ENCODE results near the gene TMEM117. TPM values are rescaled to one million over a fixed set of nuclear protein-coding genes. Genes with fewer than 3 reads are reported as not detected.

Gene TMEM117
- total RNA-seq, 4 donors from 2014 or later = 13.9 to 34.1 (median 29.1) TPM

DNA sequence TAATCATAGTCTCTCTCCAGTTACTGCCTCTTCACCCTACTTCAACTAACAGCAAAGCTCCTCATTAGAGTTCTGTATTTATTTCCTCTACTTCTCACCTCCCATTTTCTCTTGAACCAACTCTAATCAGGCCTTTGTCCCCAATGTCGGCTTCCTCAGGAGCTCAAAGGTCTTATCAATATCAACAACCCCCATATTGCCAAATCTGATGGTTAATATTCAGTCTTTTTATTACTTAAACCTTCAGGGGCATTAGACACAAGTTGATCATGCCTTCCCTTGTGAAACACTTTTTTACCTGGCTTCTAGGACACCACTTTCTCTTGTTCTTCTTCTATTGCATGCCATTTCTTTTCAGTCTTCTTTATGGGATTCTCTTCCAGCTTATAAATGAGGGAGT is 531.3 kb downstream of the TMEM117 start:
- 91% methylated on average over 1 of the region's 1 CpG for WGBS
- TF ChIP-seq, protein P1, sequence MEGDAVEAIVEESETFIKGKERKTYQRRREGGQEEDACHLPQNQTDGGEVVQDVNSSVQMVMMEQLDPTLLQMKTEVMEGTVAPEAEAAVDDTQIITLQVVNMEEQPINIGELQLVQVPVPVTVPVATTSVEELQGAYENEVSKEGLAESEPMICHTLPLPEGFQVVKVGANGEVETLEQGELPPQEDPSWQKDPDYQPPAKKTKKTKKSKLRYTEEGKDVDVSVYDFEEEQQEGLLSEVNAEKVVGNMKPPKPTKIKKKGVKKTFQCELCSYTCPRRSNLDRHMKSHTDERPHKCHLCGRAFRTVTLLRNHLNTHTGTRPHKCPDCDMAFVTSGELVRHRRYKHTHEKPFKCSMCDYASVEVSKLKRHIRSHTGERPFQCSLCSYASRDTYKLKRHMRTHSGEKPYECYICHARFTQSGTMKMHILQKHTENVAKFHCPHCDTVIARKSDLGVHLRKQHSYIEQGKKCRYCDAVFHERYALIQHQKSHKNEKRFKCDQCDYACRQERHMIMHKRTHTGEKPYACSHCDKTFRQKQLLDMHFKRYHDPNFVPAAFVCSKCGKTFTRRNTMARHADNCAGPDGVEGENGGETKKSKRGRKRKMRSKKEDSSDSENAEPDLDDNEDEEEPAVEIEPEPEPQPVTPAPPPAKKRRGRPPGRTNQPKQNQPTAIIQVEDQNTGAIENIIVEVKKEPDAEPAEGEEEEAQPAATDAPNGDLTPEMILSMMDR (IDR thresholded peaks at IDR 0.05) = no peak
- no peak for TF ChIP-seq EP300 (IDR thresholded peaks at IDR 0.05)
- no peak for TF ChIP-seq POLR2AphosphoS5 (IDR thresholded peaks at IDR 0.05)
- TF ChIP-seq POLR2A (IDR thresholded peaks at IDR 0.05) = no peak
- no peaks in the 10 kb centered on the region for H3K27me3 ChIP-seq
- H3K36me3 ChIP-seq = no peaks in the 10 kb centered on the region
- no peaks in the 10 kb centered on the region for H3K9me3 ChIP-seq
- no peak for DNase-seq (ENCODE audit: low spot score in 2 of 2)
- H3K4me1 ChIP-seq = no peaks in the 10 kb centered on the region
- H3K4me3 ChIP-seq = no peak overlapping the region
- H3K27ac ChIP-seq = no peak overlapping the region

DNA sequence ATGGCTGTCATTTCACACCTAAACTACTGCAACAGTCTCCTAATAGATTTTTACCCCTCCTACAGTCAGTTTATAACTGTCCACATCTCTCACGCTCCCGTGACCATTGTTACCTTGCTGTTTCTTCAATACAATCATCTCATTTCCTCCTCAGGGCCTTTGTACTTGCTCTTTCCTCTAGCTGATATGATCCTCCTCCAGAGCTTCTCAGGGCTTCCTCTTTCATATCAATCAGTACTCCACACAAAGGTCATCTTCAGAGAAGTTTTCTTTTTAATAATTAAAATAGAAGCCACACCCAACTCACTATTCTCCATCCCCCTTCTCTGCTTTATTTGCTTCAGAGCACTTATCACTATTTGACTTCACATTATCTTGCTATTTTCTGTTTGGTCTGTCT is 532.0 kb downstream of the TMEM117 start:
- H3K9me3 ChIP-seq = no peaks in the 10 kb centered on the region
- 89% methylated on average over 2 of the region's 2 CpGs for WGBS
- no peak overlapping the region for H3K4me3 ChIP-seq
- H3K27ac ChIP-seq = no peak overlapping the region
- no peaks in the 10 kb centered on the region for H3K36me3 ChIP-seq
- no peaks in the 10 kb centered on the region for H3K27me3 ChIP-seq
- no peaks in the 10 kb centered on the region for H3K4me1 ChIP-seq
- no peak for TF ChIP-seq POLR2A (IDR thresholded peaks at IDR 0.05)
- TF ChIP-seq EP300 (IDR thresholded peaks at IDR 0.05) = no peak
- no peak for TF ChIP-seq POLR2AphosphoS5 (IDR thresholded peaks at IDR 0.05)
- TF ChIP-seq, protein P1 (IDR thresholded peaks at IDR 0.05) = no peak
- no peak for DNase-seq (ENCODE audit: low spot score in 2 of 2)

DNA sequence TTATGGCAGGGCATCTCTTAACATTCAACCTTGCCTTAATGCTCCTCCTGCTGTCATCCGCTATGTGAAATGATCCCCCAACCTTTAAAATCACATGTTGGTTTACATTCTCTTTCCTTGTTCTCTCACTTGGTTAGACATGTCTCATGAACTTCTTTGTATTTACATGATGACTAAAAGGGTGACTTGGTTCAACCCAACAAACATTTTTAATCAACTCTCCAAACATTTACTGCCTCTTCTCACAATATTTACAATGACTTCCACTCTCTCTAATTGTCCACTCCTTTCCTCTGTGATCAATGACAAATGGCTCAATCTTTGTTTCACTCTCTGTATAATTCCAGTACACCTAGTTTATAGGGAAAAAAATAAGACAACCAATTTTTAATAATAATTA is 534.1 kb downstream of the TMEM117 start:
- no peaks in the 10 kb centered on the region for H3K27me3 ChIP-seq
- no peaks in the 10 kb centered on the region for H3K4me1 ChIP-seq
- TF ChIP-seq POLR2AphosphoS5 (IDR thresholded peaks at IDR 0.05) (no peak), EP300 (IDR thresholded peaks at IDR 0.05) (no peak), POLR2A (IDR thresholded peaks at IDR 0.05) (no peak)
- TF ChIP-seq, protein P1 (IDR thresholded peaks at IDR 0.05) = no peak
- H3K9me3 ChIP-seq = no peaks in the 10 kb centered on the region
- no peak overlapping the region for H3K27ac ChIP-seq
- 97% methylated on average over 1 of the region's 1 CpG for WGBS
- H3K36me3 ChIP-seq = no peaks in the 10 kb centered on the region
- DNase-seq (ENCODE audit: low spot score in 2 of 2) = no peak
- H3K4me3 ChIP-seq = no peak overlapping the region

DNA sequence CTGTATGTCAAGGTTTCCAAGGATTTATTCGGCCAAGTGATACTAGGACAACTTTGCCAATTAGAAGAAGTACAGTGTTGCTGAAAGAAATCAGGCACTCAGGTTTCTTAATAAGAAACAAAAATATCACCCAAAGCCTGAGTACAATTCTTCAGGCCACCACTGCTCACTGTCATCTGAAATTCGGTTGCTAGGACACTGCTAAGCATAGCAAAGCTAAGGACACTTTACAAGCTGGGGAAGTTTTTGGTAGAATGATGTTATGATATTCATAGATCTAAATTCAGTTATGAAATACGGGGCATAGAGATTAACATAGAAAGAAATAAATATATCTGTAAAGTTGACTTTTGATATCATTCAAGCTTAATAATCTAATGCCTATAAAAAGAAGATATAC is 535.1 kb downstream of the TMEM117 start:
- no peaks in the 10 kb centered on the region for H3K27me3 ChIP-seq
- no peak overlapping the region for H3K4me3 ChIP-seq
- H3K9me3 ChIP-seq = no peaks in the 10 kb centered on the region
- no peaks in the 10 kb centered on the region for H3K4me1 ChIP-seq
- TF ChIP-seq, protein P1 (IDR thresholded peaks at IDR 0.05) = no peak
- TF ChIP-seq POLR2A (IDR thresholded peaks at IDR 0.05) (no peak), POLR2AphosphoS5 (IDR thresholded peaks at IDR 0.05) (no peak), EP300 (IDR thresholded peaks at IDR 0.05) (no peak)
- no peak for DNase-seq (ENCODE audit: low spot score in 2 of 2)
- H3K27ac ChIP-seq = no peak overlapping the region
- WGBS = 89% methylated on average over 3 of the region's 3 CpGs
- no peaks in the 10 kb centered on the region for H3K36me3 ChIP-seq

DNA sequence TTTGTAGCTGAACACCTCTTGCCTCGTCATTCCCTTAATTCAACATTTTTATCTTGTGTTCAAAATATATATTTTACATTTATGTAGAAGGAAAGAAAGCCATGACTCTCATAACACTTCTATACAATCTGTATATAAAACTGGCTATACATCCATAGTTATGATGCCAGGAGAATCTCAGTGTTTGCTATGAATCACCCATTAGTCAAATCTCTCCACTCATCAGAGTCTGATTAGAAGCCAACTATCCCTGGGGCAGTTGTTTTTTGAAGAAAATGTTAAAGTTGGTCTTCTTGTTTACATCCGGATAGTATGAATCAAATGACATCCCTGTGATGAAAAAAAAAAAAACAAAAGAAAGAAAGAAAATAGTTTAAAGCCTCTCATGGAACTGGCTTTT is 536.4 kb downstream of the TMEM117 start:
- no peaks in the 10 kb centered on the region for H3K27me3 ChIP-seq
- no peak for DNase-seq (ENCODE audit: low spot score in 2 of 2)
- WGBS = 49% methylated on average over 2 of the region's 2 CpGs
- TF ChIP-seq POLR2A (IDR thresholded peaks at IDR 0.05) (no peak), EP300 (IDR thresholded peaks at IDR 0.05) (no peak), POLR2AphosphoS5 (IDR thresholded peaks at IDR 0.05) (no peak)
- TF ChIP-seq, protein P1 (IDR thresholded peaks at IDR 0.05) = no peak
- no peaks in the 10 kb centered on the region for H3K9me3 ChIP-seq
- no peak overlapping the region for H3K27ac ChIP-seq
- H3K4me1 ChIP-seq = no peaks in the 10 kb centered on the region
- no peak overlapping the region for H3K4me3 ChIP-seq
- H3K36me3 ChIP-seq = no peaks in the 10 kb centered on the region
